Tibial nerve (tissue), 3 donors: Measurements from ENCODE around the gene PLAAT3.

Experiments used
- CTCF ChIP-seq, 5 experiments: fragments of 200-600 bp in 3 of 5; fragments of 450-650 bp in 2 of 5; sonication (generic) in 3 of 5; IDR thresholded peaks; one replicate each; pipeline ENCODE4 v1.5.1; 2016 to 2019; ENCODE audit warnings: antibody characterized with exemption in 5 of 5, mild to moderate bottlenecking in 3 of 5, moderate library complexity in 2 of 5
- POLR2A ChIP-seq, 2 donors: fragments of 450-650 bp; IDR thresholded peaks; one replicate each; pipeline ENCODE4 v1.6.1; 2017; ENCODE audit warnings: antibody characterized with exemption in 2 of 2, mild to moderate bottlenecking in 2 of 2, moderate library complexity in 2 of 2

GRCh38 chr11:63614136-63614671, at the start of gene PLAAT3:
- peak; percentile 71 to 79 for TF ChIP-seq POLR2A (IDR thresholded peaks at IDR 0.05)
- TF ChIP-seq CTCF (IDR thresholded peaks at IDR 0.05) = no peak
